Fibroblast of pulmonary artery (primary cell): ENCODE results near the gene VOPP1.

Experiments
- DNase-seq: peaks from one replicate; pipeline ENCODE4 v3.0.0-alpha.2; 2010; ENCODE audit warnings: low read depth
- H3K4me3 ChIP-seq: replicated peaks from 2 replicates; pipeline ENCODE4 v1.5.1; 2011; ENCODE audit warnings: low read depth, mild to moderate bottlenecking, control low read depth, low read length, moderate library complexity
- CTCF ChIP-seq: IDR thresholded peaks from 2 replicates; pipeline ENCODE4 v1.5.1; 2011; ENCODE audit warnings: mild to moderate bottlenecking, control low read depth, low read length, inconsistent platforms; ENCODE audit errors: missing control alignments

Gene VOPP1

GRCh38 chr7:55594870-55595269, 22.6 kb upstream of the VOPP1 start:
- no peak for TF ChIP-seq CTCF
- no peak for DNase-seq
- H3K4me3 ChIP-seq: no peak overlapping the region

GRCh38 chr7:55594414-55594813, 22.1 kb upstream of the VOPP1 start:
- H3K4me3 ChIP-seq: no peak overlapping the region
- TF ChIP-seq CTCF: no peak
- DNase-seq: no peak

- TF ChIP-seq CTCF: peak; percentile 77
- no peak overlapping the region for H3K4me3 ChIP-seq
- peak; percentile 53 for DNase-seq
Observed at GRCh38 chr7:55593515-55594318, 21.4 kb upstream of the VOPP1 start.

- no peak for DNase-seq
- H3K4me3 ChIP-seq: no peak overlapping the region
- no peak for TF ChIP-seq CTCF
Observed at GRCh38 chr7:55593172-55593514, 20.8 kb upstream of the VOPP1 start.

- no peak for TF ChIP-seq CTCF
- H3K4me3 ChIP-seq: no peak overlapping the region
- no peak for DNase-seq
Observed at GRCh38 chr7:55592492-55592891, 20.2 kb upstream of the VOPP1 start.

GRCh38 chr7:55591282-55591931, 19.1 kb upstream of the VOPP1 start:
- no peak for DNase-seq
- no peak overlapping the region for H3K4me3 ChIP-seq
- TF ChIP-seq CTCF: no peak
